Measurements from ENCODE around the gene NRIP1.
"Not testable (repeated sequence)": the region's sequence is repeated elsewhere in the genome, so short reads cannot be mapped to it uniquely, and the experiment has no call there.

The NRIP1 gene

DNA sequence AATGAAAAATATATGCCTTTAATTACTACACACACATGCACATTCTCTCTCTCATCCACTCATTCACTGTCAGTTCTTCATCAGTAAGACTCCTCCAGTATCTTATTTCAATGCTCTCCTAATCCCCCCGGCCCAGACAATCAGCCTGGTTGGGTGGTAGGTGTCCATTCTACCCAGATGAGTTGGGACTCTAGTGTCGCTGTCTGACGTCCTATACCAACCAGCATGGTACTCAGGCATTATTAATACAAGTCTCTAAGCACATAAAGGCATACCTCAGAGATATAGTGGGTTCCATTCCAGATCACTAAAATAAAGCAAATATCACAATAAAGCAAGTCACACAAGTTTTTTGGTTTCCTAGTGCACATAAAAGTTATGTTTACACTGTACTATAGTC is 19.8 kb downstream of the NRIP1 start:
- in situ Hi-C loops (cut with MboI; ENCODE audit: low sequenced_read_pairs): no loop called here

DNA sequence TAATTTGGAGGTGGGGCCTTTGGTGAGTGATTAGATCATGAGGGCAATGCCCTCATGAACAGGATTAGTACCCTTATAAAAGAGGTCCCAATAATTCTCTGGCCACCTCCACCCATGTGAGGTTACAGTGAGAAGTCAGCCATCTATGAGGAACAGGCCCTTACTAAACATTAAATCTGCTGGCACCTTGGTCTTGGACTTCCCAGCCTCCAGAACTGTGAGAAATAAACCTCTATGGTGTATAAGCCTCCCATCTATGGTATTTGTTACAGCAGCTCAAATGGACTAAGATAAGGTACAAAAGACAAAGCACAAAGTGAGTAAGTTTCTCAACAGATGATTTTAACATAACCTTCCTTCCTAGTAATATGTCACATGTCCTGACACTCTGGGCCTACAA is 22.3 kb downstream of the NRIP1 start:
- in situ Hi-C loops (cut with MboI; ENCODE audit: low sequenced_read_pairs): no loop called here

DNA sequence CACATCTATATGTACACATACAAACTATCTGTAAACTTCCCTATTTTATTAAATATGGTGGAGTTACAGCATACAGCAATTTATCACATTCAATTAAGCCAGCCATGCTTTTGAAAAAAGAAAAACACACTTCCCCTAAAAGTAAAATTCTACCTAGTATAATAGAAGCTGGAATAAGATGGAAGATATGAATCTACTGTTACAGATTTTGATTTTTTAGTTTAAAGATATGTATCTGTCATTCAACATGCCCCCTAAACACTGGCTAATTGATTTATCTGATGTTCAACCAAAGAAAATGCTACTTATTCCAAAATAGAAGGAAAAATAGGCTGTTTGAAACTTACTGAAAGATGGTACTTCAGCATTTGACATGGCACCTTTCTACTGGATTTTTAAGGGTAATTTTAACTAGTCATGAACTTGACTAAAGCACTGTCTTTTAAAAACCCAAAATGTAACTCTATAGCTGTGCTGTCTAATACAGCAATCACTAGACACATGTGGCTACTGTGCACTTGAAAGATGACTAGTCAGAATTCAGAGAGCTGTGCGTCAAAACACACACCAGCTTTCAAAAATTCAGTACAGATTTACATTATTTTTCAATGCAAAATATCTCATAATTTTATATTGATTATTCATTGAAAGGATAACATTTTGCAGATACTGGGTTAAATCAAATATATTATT is 25.0 kb downstream of the NRIP1 start:
- in situ Hi-C loops (cut with MboI; ENCODE audit: low sequenced_read_pairs): no loop called here

DNA sequence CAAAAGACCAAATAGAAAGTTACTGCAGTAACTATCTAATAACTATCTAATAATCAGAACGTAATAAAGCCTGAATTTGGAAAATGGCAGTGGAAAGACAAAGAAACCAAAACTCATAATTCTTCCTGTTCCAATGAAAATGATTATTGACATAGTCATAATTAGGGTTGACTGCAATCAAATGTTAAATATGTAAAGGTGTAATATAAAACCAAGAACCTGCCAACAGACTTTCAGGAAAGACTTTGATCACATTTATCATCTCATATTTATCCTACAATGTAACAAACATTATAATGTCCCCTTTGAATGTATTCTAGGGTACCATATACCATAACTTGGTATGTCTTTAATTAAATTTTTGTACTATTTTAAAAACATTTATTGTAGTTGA is 26.9 kb downstream of the NRIP1 start:
- in situ Hi-C loops (cut with MboI; ENCODE audit: low sequenced_read_pairs): no loop called here

DNA sequence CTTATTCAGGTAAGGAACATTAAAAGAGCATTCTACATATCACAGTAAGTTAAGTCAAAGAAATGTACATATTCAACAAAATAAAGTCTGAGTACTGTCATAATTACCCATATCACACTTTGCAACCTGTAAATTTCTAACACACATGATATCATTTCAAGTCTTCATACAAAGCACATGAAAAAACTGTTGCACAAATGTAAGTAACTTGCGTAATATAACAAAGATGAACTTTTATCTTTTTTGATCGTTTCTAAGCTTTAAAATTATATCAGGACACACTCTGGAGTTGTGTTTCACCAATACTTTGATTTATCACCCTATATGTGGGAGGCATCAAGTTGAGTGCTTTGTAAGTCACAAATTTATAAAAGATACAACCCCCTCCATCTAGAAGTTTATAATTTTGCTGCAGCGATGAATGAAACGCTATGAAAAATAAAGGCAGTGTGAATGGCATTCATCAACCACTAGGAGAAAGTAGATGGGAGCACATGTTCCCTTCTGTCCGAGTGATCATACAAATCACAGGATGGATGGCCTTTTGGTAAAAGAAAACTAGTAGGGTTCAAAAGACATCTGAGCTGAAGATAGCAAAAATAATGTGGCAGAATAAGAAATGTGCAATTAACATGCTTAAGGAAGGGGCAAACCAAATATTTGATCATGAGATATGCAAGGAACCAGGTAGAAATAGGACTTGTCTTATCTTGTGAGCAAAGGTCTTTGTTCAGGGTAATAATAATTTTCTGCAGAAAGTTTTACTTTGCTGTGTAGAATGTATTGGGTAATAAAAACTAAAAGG is 27.5 kb downstream of the NRIP1 start:
- in situ Hi-C loops (cut with MboI; ENCODE audit: low sequenced_read_pairs): no loop called here

DNA sequence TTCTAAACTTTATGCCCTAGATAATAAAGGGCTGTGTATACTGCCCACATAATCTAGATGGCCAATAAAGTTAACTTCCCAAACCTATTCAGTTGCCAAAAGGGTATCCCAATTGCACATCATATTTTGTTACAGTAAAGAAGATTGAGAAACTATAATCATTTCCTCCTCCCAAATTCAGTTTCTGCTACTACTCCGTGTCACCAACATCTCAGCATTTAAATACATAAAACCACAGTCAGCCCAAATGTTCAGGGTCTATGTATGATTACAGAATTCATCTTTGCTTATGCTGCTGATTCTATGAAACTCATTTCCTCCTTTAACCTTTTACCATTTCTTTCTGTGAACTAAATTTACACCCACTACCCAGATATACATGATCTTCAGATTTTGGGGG is 28.6 kb downstream of the NRIP1 start:
- in situ Hi-C loops (cut with MboI; ENCODE audit: low sequenced_read_pairs): no loop called here

DNA sequence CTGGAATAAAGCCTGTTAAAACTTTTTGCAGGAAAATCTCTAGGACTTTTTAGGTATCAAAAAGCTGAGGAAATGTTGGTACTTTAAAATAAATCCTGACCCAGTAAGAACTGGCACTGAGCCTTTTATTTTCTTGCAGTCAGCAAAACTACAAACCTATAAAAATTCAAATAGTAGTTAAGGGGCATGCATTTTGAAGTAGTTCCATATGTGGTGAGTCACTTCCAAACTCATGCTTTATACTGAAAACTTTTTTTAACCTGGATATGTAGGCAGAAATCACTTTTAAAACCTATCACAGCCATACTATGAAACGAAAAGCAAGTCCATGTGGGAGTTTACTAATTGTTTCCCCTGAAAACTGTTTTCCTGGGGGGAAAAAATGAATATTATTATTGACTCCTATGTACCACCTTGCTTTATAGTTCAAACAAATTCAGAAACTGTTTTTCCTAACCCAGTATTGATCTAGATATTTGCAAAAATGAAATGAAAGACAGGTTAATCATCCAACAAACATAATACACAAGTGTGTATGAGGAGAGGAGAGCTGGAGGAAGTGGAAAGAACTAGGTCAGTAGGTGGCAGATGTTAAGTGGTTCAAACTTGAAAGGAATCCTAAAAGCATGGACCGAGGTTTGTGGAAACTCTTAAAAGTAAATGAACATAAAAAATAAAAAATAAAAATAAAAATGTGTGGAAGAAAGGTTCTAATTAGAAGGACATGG is 30.5 kb downstream of the NRIP1 start:
- in situ Hi-C loops (cut with MboI; ENCODE audit: low sequenced_read_pairs): no loop called here

DNA sequence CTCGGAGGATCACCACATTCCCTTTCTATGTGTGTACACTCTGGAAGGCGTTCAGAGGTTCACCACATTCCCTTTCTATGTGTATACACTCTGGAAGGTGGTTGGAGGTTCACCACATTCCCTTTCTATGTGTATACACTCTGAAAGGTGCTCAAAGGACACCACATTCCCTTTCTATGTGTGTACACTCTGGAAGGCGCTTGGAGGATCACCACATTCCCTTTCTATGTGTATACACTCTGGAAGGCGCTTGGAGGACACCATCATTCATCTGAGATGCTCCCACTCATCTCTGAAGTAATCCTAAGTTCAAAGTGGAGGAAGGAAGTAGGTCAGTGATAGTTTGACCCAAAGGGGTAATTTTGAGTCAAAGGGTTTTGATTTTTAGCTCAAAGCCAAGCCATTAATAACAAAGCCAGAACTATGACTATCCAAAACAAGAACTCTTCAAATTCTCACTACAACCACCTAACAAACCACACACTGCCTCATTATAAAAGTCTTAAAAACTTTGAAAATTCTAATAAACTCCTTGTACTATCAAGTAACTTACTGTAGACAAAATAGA is 32.9 kb downstream of the NRIP1 start:
- in situ Hi-C loops (cut with MboI; ENCODE audit: low sequenced_read_pairs): no loop called here

DNA sequence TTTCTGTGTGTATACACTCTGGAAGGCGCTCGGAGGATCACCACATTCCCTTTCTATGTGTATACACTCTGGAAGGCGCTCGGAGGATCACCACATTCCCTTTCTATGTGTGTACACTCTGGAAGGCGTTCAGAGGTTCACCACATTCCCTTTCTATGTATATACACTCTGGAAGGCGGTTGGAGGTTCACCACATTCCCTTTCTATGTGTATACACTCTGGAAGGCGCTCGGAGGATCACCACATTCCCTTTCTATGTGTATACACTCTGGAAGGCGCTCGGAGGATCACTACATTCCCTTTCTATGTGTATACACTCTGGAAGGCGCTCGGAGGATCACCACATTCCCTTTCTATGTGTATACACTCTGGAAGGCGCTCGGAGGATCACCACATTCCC is 33.4 kb downstream of the NRIP1 start:
- in situ Hi-C loops (cut with MboI; ENCODE audit: low sequenced_read_pairs): not testable (repeated sequence)

DNA sequence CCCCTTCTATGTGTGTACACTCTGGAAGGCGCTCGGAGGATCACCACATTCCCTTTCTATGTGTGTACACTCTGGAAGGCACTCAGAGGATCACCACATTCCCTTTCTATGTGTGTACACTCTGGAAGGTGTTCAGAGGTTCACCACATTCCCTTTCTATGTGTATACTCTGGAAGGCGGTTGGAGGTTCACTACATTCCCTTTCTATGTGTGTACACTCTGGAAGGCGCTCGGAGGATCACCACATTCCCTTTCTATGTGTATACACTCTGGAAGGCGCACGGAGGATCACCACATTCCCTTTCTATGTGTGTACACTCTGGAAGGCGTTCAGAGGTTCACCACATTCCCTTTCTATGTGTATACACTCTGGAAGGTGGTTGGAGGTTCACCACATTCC is 33.9 kb downstream of the NRIP1 start:
- in situ Hi-C loops (cut with MboI; ENCODE audit: low sequenced_read_pairs): not testable (repeated sequence)

DNA sequence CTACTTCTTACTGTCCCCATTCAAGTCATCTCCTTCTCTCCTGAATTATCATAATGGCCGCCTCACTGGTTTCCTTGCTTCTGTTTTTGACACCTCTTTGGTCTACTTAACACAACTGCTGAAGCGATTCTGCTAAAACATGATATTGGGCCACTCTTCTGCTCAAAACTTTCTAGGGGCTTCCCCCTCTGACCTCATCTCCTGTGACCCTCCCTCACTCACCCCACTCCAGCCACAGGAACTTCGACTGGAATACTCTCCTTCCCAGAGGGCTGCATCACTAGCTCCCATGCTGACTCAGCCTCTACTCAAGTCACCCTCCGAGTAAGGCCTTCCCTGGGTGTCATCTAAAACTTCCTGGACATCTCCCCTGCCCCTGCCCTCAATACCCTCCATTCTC is 35.7 kb downstream of the NRIP1 start:
- in situ Hi-C loops (cut with MboI; ENCODE audit: low sequenced_read_pairs): no loop called here

DNA sequence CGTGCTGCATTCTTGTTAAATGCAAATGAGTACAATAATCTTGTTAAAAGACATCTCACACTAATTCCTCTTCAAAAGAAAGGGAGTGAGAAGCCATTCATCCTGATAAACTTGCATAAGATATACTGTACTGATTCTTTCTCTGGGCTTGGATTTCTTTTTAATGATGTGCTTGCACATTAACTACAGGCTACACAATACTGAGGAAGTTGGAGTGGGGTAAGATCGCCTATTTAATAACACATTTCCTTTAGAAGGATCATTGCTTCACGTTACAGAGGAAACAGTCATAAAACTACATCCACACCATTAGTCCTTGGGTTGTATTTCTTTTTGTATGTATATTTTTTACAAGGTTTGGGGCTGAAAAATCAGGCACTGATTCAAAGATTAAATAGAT is 36.6 kb downstream of the NRIP1 start:
- in situ Hi-C loops (cut with MboI; ENCODE audit: low sequenced_read_pairs): no loop called here

DNA sequence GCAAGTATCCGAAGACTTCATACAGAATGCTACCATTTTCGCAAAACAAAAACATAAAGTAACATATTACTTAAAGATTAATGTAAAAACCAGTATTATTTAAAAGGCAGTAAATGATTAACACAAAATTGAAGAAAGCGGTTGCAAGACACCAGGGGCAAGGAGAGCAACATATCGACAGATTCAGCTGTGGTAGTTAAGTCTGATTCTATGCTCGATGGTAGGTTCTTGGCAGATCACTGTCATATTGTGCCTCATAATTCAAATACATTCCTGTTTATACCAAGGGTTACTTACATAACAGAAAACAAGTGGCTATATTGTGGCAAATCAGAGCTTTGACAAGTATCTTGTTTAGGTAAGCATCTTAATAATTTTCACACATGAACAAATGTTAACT is 37.7 kb downstream of the NRIP1 start:
- in situ Hi-C loops (cut with MboI; ENCODE audit: low sequenced_read_pairs): no loop called here

DNA sequence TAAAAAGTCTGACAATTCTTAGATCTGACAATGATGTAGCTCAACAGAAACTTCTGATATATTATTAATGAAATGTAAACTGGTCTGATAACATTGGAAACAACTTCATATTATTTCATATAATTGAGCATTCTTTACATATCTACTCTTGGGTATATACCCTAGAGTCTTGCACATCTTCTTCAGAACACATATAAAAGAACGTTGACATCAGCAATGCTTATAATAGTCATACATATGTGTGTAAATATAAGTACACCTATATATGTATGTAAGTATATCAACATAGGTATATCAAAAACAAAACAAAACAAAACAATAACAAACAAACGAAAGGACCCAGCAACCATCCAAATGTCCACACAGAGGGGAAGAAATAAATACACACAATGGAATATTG is 38.4 kb downstream of the NRIP1 start:
- in situ Hi-C loops (cut with MboI; ENCODE audit: low sequenced_read_pairs): no loop called here

DNA sequence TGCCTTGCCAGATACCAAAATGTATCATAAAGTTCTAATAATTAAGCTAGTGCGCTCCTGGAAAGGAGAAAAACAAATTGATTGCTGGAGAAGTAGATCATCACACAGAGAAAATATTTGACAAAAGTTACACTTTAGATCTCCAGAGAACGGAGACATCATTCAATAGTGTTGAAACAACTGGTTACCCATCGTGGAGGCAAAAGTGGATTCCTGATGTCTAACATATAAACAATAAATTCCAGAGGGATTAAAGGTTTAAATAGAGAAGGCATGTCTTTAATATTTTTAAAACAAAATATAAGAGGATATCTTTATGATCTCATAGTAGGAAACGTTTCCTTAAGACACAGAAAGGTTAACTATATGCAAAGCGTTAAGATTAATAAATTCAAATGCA is 41.0 kb downstream of the NRIP1 start:
- in situ Hi-C loops (cut with MboI; ENCODE audit: low sequenced_read_pairs): no loop called here

DNA sequence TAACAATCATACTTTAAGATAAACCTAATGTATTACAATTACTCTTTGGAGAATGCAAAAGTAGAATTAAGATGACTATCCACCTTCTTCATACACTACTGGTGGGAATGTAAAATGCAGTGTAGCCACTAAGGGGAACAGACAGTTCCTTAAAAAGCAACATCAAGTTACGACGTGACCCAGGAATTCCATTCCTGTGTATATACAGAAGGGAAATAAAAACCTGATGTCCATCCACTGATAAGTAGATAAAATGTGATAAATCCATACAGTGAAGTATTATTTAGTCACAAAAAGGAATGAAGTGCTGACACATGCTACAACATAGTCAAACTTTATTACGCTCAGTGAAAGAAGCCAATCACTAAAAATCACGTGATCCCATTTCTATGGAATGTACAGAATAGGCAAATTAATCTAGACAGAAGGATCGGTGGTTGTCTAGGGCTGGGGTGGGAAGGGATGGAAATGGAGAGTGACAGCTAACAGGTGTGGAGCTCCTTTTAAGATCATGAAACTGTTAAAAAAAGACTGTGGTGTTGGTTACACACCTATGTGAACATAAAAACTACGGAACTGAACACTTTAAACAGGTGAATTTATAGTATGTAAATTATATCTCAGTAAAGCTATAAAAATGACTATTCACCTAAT is 42.1 kb downstream of the NRIP1 start:
- in situ Hi-C loops (cut with MboI; ENCODE audit: low sequenced_read_pairs): no loop called here

DNA sequence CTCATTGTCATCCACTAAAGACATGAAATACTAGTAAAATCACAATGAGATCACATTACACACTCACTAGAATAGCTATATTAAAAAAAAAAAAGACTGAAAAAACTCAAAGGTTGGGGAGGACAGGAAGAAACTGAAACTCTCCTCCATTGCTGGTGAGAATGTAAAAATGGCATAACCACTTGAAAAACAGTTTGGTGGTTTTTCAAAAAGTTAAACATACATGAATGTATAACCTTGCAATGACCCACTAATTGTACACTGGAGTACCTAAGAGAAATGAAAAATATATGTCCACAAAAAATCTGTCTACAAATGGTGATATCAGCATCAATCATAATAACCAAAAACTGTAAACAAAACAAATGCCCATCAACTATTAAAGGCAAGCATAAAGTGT is 44.0 kb downstream of the NRIP1 start:
- in situ Hi-C loops (cut with MboI; ENCODE audit: low sequenced_read_pairs): no loop called here

DNA sequence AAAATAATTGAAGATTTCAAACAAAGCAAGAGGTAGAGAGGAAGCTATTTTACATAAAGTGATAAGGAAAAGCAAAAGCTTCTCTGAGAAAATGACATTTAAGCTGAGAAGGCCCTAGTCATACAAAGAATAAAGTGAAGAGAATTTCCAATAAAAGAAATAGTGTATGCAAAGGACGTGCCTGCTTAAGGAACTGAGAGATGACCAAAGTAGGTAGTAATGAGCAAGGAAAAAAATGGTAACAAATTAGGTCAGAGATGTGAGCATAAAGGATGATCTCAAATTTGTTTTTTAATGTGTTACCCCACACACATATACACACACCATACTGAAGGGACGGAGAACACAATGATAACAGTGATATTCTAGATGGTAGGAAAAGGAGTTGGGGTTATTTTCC is 46.4 kb downstream of the NRIP1 start:
- in situ Hi-C loops (cut with MboI; ENCODE audit: low sequenced_read_pairs): no loop called here

DNA sequence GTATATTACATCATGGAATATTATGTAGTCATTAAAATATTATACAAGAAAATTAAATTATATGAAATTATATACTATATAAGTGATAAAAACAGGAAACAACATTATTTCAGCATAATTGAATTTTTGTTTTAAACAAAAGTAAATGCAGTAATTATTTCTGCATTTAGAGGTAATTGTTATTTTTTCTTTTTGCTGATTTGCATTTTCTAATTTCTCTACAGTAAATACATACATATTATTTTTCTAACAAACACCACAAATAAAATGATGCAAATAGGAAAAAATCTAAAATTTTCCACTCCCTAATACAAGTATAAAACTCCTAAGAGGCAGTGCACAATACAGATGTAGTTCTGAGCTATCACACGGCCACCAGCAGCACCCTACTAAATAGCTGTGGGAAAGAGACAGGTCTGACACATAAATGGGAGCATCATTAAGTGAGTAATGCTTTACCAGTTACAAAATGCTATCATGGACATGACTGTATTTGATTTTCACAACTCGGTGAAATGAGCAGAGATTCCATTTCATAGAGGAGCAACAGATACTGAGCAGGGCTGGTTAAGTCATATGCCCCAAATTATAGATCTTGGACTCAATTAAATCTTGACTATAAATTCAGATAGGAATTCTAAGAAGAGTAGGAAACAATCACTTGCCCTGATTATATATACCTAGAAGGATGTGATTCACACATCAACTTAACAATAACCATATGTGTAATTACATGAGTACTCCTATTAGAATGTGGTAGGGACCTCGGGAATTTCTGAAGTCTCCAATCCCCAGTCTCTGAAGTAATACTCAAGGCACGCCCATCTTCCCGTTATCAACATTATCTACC is 49.0 kb downstream of the NRIP1 start:
- in situ Hi-C loops (cut with MboI; ENCODE audit: low sequenced_read_pairs): no loop called here

DNA sequence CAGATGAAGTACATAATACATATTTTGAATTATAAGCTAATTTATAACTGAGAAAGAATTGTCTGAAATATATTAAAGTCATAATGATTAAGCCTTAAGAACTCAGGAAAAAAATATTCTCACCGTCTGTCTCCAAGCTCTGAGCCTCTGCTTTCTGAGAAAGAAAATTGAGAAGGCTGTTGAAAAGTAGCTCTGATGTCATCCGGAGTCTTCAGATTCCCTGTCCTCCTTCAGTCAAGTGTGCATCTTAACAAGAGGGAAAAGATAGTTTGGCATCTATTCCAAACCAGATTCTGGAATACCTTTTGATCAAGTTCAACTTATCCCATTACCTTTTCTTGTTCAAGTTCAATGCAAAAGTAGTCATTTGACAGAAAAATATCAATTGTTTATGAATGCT is 50.6 kb downstream of the NRIP1 start:
- in situ Hi-C loops (cut with MboI; ENCODE audit: low sequenced_read_pairs): no loop called here

All from HL-60/S4 treated with retinoic acid at 250 ng/mL for 4 days and 3 days (cell line).